NCI-H1694 (cell line): ENCODE measurements around the gene PIK3R3.
"Not testable (repeated sequence)": the region's sequence is repeated elsewhere in the genome, so short reads cannot be mapped to it uniquely, and the experiment has no call there.

Source experiments
- DNase-seq: peaks from one replicate; lab custom pipeline; 2025; lab: John Stamatoyannopoulos, UW

Gene PIK3R3

GRCh38 chr1:46065405-46065804 is 67.0 kb downstream of the PIK3R3 start:
- no peak for DNase-seq

- DNase-seq: no peak
Observed at GRCh38 chr1:46064708-46065107, 67.7 kb downstream of the PIK3R3 start.

GRCh38 chr1:46062651-46063319 is 69.6 kb downstream of the PIK3R3 start:
- DNase-seq: no peak

GRCh38 chr1:46061146-46061545 is 71.3 kb downstream of the PIK3R3 start:
- no peak for DNase-seq

GRCh38 chr1:46058936-46059335 is 73.5 kb downstream of the PIK3R3 start:
- no peak for DNase-seq

GRCh38 chr1:46057781-46058180 is 74.6 kb downstream of the PIK3R3 start:
- no peak for DNase-seq

- DNase-seq: not testable (repeated sequence)
Observed at GRCh38 chr1:46057215-46057614, 75.2 kb downstream of the PIK3R3 start.

GRCh38 chr1:46056325-46056724 is 76.1 kb downstream of the PIK3R3 start:
- DNase-seq: no peak

GRCh38 chr1:46053734-46054133 is 78.7 kb downstream of the PIK3R3 start:
- no peak for DNase-seq

GRCh38 chr1:46044116-46044515 is 88.3 kb downstream of the PIK3R3 start:
- DNase-seq: no peak

GRCh38 chr1:46043458-46044017 is 88.9 kb downstream of the PIK3R3 start:
- no peak for DNase-seq

- DNase-seq: peak; percentile 98
Observed at GRCh38 chr1:46041974-46042373, 90.5 kb downstream of the PIK3R3 start.

GRCh38 chr1:46041551-46041950 is 90.9 kb downstream of the PIK3R3 start:
- no peak for DNase-seq

GRCh38 chr1:46039571-46040052 is 92.8 kb downstream of the PIK3R3 start:
- DNase-seq: no peak

GRCh38 chr1:46036894-46037839 is 95.3 kb downstream of the PIK3R3 start:
- DNase-seq: peak; percentile 90

GRCh38 chr1:46034601-46035516 is 97.6 kb downstream of the PIK3R3 start:
- no peak for DNase-seq

GRCh38 chr1:46030876-46031660 is 101.4 kb downstream of the PIK3R3 start:
- DNase-seq: no peak

- no peak for DNase-seq
Observed at GRCh38 chr1:46030074-46030870, 102.2 kb downstream of the PIK3R3 start.

GRCh38 chr1:46027788-46028573 is 104.4 kb downstream of the PIK3R3 start:
- no peak for DNase-seq
